Left colon (tissue), 2 donors: ENCODE data around the gene SNTB2. TPM values are rescaled to one million over a fixed set of nuclear protein-coding genes. Genes with fewer than 3 reads are reported as not detected.

ENCODE experiments used
- ATAC-seq: fragments of 200-7000 bp; cut with Tn5 transposase; one replicate; pipeline ENCODE4 v1.9.1; 2020; ENCODE audit warnings: mild to moderate bottlenecking, moderate library complexity
- DNase-seq, 2 donors: peaks; one replicate each; pipeline ENCODE4 v3.0.0-alpha.2; 2020
- intact Hi-C, 2 donors: fragments of 100-400 bp; cut with DNase I in 1 of 2; cut with micrococcal nuclease in 1 of 2; formaldehyde crosslinking; loops; one replicate each; pipeline versions ENCODE4 v1.11.2 to v1.14.0; 2022; cut with DNase I, micrococcal nuclease
- total RNA-seq, 2 donors: library from RNA; stranded (reverse); fragmentation: NEBNext Ultra II Directional; extraction: Animal tissue kit (Norgen Biotek cat#: 25700); gene quantifications; one replicate each; pipeline ENCODE4 v1.2.1, GENCODE V29; 2021
- donor health status: DM: no; HTN: no; CAD: no.
- donor health status: DM: yes; HTN: yes; CAD: no.

Gene SNTB2
- total RNA-seq, 2 donors from 2014 or later, result 32.0 to 33.8 TPM

DNA sequence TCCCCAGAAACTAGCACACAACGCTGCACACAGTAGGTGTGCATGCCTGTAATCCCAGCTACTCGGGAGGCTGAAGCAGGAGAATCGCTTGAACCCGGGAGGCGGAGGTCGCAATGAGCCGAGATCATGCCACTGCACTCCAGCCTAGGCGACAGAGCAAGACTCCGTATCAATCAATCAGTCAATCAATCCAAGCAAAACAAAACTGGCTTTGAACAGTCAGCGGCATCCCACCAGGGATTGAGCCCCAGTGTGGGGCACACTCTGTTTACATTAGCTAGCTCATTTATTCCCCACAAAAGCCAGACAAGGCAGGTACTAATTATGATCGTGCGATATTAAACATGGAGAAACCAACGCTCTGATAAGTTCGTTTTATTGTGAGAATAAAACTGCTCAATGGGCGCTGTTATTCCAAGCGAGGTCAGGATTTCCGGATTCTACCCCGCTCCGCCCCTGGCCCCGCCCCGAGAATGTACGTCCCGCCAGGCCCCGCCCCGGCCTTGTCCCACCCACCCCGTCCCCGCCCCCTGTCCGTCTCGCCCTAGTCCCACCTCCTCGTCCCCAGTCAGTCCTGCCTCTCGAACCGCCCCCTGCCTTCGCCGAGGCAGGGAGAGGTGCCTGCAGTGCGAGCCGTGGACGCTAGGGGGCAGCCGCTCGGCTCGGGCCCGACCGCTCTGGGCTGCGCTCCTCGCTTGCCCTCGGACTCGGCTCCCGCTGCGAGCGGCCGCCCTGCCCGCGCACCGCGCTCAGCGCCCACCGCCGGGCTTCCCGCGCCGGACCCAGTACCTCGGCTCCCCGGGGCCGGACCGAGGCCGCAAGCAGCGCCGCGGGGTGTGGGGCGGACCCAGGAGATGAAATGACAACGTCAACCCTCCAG lies 123.9 kb downstream of the SNTB2 start, which contains the start of gene VPS4A:
VPS4A (plus strand) TSS at position 698 of the 880 bp plus-strand sequence; CDS start at position 860, 162 bp downstream.
- peak; percentile 96 to 99 for DNase-seq
- intact Hi-C loops, result no loop called here
- ATAC-seq, result peak; percentile 87

DNA sequence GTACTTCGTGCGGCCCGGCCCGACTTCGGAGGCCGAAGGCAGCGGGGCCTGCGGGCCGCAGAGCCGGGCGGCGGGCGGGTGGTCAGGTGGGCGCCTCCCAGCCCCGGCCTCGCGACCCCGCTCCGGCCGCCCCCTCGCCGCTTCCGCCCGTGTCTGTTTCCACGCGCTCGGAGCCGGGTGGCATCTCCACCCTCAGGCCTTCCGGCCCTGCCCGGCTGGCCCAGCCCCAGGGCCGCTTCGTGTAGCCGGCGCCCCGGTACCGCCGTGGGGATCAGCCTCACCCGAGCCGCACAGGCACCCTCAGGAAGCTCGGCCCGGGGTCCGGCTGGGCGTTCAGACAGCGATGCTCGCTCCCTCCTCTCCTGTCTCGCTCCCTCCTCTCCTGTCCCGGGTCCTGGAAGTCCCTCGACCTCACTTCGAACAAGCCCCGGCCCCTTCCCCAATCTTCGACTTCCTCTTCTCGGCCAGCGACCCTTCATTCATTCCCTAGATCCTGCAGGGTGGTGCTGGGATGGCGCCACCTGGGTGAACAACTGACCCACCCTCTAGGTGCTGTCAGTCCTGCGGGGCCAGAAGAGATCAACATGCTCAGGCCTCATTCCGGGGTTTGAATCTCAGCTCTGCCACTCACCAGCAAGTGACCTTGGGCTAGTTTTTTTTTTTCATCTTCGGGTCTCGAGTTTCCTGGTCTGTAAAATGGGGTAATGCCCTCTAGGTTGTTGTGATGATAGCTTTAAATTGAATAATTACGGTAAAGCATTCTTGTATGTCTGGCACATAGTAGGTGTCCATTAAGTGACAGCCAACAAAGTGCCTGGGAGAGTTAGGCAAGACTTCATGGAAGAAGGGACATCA lies 124.8 kb downstream of the SNTB2 start:
- peak; percentile 55 for ATAC-seq
- DNase-seq, result peak in 1 of 2 donors; percentile 58
- intact Hi-C loops, result no loop called here

GRCh38 chr16:69313469-69313868 lies 126.5 kb downstream of the SNTB2 start:
- intact Hi-C loops, result no loop called here
- no peak for ATAC-seq
- DNase-seq, result no peak

- intact Hi-C loops, result no loop called here
- ATAC-seq (no peak), DNase-seq (no peak)
Measured at GRCh38 chr16:69314534-69314933, 127.6 kb downstream of the SNTB2 start.

- DNase-seq (no peak), ATAC-seq (no peak)
- intact Hi-C loops, result no loop called here
Measured at GRCh38 chr16:69315486-69316311, 128.7 kb downstream of the SNTB2 start.

DNA sequence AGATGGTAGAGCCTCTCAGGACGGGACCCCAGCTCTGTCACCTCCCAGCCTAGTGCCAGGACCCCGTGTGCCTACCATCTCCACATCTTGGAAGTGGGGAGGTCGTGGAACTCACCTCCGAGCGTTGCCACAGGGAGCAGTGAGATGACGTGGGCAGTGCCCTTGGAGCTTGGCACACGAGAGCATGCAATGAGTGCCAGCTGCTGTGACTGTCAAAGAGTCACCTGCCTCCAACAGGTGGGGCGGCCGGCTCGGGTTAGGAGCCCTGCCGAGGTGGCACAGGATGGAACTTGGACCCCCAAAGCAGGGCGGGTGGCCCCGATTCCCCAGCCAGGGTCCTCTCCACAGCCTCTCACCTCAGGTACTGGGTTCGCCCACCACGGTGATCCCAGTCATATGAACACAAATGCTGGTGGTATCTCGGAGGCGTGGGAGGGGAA lies 129.7 kb downstream of the SNTB2 start:
- no peak for ATAC-seq
- intact Hi-C loops, result no loop called here
- DNase-seq, result no peak

DNA sequence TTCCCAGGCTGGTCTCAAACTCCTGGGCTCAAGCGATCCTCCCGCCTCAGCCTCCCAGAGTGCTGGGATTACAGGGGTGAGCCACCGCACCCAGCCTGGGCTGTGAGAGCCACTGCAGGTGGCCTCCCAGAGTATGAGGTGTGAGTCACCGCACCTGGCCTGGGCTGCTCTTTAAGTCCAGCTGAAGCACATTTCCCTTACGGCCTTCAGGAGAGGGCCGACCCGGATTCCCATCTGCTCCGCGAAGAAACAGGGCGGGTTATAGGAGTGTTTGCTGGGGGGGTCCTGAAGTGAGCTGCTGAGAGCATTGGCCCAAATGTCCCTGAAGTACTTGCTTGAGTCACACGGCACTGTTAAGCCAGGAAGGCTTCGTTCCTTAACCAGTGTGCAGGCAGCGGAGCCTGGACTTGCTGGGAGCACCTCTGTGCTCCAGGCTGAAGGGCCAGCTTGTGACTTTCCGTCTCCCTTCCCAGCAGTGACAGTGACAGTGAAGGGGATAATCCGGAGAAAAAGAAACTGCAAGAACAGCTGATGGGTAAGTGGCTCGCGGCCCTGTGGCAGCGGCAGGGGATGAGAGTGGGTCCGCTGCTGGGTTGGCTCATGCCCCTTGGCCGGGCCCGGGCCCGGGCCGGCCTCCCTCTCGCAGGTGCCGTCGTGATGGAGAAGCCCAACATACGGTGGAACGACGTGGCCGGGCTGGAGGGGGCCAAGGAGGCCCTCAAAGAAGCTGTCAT lies 131.4 kb downstream of the SNTB2 start:
- DNase-seq, result no peak
- intact Hi-C loops, result no loop called here
- ATAC-seq, result no peak

DNA sequence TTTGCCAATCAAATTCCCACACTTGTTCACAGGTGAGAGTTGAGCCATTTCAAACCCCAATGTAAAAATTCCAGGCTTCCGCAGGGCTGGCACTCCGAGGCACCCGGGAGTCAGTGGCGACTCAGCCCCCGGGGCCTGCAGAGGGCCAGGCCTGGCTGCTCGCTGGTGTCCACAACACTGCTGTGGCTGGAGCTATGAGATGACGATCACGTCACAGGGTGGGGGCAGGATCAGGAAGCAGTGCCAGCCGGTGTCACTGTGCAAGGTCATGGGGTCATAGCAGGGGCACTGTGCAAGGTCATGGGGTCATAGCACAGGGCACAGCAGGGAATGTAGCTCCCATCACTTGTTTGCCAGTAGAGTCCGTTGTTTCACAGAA lies 131.9 kb downstream of the SNTB2 start:
- intact Hi-C loops, result no loop called here
- DNase-seq (no peak), ATAC-seq (no peak)

DNA sequence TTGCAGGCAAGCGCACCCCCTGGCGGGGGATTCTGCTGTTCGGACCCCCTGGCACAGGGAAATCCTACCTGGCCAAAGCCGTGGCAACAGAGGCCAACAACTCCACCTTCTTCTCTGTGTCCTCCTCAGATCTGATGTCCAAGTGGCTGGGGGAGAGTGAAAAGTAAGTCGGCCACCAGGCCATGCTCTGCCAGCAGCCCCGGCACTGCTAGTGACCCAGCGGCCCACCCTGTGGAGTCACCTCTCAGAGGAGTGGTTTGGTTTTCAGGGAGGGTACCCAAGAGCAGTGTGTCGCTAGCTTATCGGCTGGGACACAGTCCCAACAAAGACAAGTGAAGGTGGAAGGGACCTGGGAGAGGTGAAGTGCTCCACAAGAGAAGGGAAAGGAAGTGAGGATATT lies 132.4 kb downstream of the SNTB2 start:
- no peak for ATAC-seq
- DNase-seq, result no peak
- intact Hi-C loops, result no loop called here

DNA sequence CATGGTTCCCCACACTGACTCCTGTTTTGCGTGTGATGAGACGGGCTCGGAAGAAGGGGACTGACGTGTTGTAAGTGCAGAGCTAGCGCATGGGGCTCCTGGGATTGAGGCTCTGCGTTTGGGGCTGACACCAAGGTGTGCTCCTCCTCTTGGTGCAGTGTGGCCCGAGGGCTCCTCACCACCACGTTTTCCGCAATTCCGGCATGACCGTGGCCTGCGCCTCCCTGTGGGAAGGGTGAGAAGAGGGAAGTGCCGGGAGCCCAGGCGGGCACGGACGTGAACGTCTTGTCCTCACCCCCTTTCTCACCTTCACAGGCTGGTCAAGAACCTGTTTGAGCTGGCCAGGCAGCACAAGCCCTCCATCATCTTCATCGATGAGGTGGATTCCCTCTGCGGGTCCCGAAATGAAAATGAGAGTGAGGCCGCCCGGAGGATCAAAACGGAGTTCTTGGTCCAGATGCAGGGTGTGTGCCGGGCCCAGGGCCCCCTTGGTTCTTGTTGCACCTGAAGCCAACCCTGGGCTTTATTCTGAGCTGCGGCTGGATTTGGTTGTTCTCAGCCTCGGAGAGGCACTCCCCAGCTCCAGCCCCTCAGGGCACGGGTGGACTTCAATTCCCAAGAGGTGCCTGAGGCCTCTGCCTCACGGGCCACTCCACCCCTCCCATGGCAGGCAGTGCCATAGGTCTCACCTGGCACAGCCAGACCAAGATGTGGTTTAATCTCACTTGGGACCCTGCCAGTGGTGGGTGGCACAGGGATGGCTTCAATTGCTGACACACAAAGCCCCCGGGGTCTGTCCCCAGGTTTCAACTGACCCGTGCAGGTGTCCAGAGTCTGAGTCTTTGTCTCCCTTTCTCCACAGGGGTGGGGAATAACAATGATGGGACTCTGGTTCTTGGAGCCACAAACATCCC lies 133.1 kb downstream of the SNTB2 start:
- no peak for DNase-seq
- intact Hi-C loops, result no loop called here

GRCh38 chr16:69320740-69321073 lies 133.7 kb downstream of the SNTB2 start:
- ATAC-seq (no peak), DNase-seq (no peak)
- intact Hi-C loops, result no loop called here

More for the DNA sequence above, 133.1 kb downstream of the SNTB2 start:
- no peak for ATAC-seq

DNA sequence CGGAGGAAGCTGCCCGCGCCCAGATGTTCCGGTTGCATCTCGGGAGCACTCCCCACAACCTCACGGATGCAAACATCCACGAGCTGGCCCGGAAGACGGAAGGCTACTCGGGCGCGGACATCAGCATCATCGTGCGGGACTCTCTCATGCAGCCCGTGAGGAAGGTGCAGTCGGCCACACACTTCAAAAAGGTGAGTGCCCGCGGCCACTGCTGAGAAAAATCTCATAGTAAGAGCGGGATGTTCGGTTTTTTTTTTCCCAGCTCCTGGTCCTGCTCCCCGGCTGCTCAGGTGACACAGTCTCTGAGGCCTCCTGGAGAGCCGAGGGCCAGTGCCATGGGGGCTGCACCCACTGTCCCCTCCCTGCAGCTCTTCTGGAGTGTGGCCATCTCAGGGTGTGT lies 134.1 kb downstream of the SNTB2 start:
- no peak for ATAC-seq
- intact Hi-C loops, result no loop called here
- no peak for DNase-seq

- intact Hi-C loops, result no loop called here
- DNase-seq, result no peak
- no peak for ATAC-seq
Measured at GRCh38 chr16:69322343-69322742, 135.4 kb downstream of the SNTB2 start.

GRCh38 chr16:69323415-69323814 lies 136.5 kb downstream of the SNTB2 start:
- intact Hi-C loops, result no loop called here
- ATAC-seq (no peak), DNase-seq (no peak)

GRCh38 chr16:69324013-69324531 lies 137.1 kb downstream of the SNTB2 start:
- ATAC-seq (peak; percentile 74), DNase-seq (peak; percentile 74 to 83)
- intact Hi-C loops, result no loop called here

- intact Hi-C loops, result no loop called here
- DNase-seq (no peak), ATAC-seq (no peak)
Measured at GRCh38 chr16:69324585-69325253, 137.8 kb downstream of the SNTB2 start.

DNA sequence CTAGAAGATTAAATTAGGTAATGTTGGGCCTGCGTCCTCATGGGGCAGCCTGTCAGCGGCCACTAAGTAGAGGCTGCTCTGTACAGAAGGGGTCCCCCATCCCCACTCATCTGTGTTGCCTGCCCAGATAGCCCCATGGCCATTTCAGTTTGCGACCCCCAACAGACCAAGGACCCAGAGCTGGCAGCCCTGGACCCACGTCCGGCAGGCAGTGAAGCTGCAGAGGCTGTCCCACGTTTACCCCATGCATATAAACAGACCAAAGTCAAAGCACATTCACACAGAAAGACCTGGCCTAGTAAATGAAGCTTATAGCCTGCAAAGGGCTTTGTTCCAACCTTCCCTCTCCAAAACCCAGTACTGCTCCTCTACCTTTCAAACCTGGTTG lies 138.8 kb downstream of the SNTB2 start:
- ATAC-seq (no peak), DNase-seq (no peak)
- intact Hi-C loops, result no loop called here
